Measurements from ENCODE around the gene KCNJ11. TPM values are rescaled to one million over a fixed set of nuclear protein-coding genes. Genes with fewer than 3 reads are reported as not detected.

Gene KCNJ11
- total and polyA plus RNA-seq, 2 donors, result 0.32 to 0.42 TPM

DNA sequence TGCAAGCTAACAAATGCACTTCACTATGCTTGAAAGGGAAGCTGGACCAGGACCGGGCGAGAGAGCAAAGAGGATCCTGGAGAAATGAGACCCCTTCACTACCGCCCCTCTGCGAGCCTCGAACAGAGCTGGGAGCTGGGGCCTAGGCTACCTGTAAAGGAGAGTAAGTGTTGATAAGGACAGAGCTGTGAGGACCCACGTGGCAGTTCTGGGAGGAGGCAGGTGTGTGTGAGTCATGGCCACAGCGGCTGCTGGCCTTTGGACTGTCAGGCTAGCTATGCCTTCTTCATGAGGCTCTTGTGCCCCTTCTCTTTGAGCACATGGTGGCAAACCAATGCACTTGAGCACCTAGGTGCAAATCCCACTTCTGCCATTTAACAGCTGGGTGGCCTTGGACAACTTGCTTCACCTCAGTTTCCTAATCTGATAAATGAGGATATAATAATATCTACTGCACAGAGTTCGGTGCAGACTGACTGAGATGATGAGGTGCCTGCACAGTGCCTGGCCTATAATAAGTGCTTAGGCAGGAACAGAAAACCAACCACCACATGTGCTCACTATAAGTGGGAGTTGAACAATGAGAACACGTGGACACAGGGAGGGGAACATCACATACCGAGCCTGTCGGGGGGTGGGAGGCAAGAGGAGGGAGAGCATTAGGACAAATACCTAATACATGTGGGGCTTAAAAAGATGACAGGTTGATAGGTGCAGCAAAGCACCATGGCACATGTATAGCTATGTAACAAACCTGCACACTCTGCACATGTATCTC, 35.3 kb upstream of the KCNJ11 start:
- WGBS, result 89% methylated on average over 11 of the region's 11 CpGs
- DNase-seq (ENCODE audit: low read depth in 6 of 9, low spot score in 9 of 9), result no peak
- Histone ChIP-seq H3K4me3 (ENCODE audit: low read length in 2 of 2) (no peak overlapping the region), H3K27ac (ENCODE audit: low read depth in 1 of 2, low read length in 1 of 2) (no peak overlapping the region), H3K9me3 (ENCODE audit: control insufficient read depth in 2 of 2, insufficient read depth in 1 of 2, low read length in 1 of 2) (no peaks in the 10 kb centered on the region), H3K36me3 (ENCODE audit: control insufficient read depth in 2 of 2, insufficient read depth in 2 of 2, low read length in 1 of 2) (no peaks in the 10 kb centered on the region), H3K4me1 (ENCODE audit: control insufficient read depth in 2 of 2, insufficient read depth in 2 of 2, low read length in 2 of 2) (peaks cover 2 to 35% of the 10 kb centered on the region in 2 donors), H3K27me3 (ENCODE audit: control insufficient read depth in 2 of 2, insufficient read depth in 1 of 2, low read length in 1 of 2) (peaks cover 0 to 4% of the 10 kb centered on the region in 2 donors)

GRCh38 chr11:17421781-17422180, 33.3 kb upstream of the KCNJ11 start:
- Histone ChIP-seq H3K4me3 (ENCODE audit: low read length in 2 of 2) (no peak overlapping the region), H3K4me1 (ENCODE audit: control insufficient read depth in 2 of 2, insufficient read depth in 2 of 2, low read length in 2 of 2) (peaks cover 2 to 24% of the 10 kb centered on the region in 2 donors), H3K27ac (ENCODE audit: low read depth in 1 of 2, low read length in 1 of 2) (no peak overlapping the region), H3K9me3 (ENCODE audit: control insufficient read depth in 2 of 2, insufficient read depth in 1 of 2, low read length in 1 of 2) (no peaks in the 10 kb centered on the region), H3K27me3 (ENCODE audit: control insufficient read depth in 2 of 2, insufficient read depth in 1 of 2, low read length in 1 of 2) (peaks cover 0 to 4% of the 10 kb centered on the region in 2 donors), H3K36me3 (ENCODE audit: control insufficient read depth in 2 of 2, insufficient read depth in 2 of 2, low read length in 1 of 2) (no peaks in the 10 kb centered on the region)
- DNase-seq (ENCODE audit: low read depth in 6 of 9, low spot score in 9 of 9), result no peak
- WGBS, result 90% methylated on average over 4 of the region's 4 CpGs

DNA sequence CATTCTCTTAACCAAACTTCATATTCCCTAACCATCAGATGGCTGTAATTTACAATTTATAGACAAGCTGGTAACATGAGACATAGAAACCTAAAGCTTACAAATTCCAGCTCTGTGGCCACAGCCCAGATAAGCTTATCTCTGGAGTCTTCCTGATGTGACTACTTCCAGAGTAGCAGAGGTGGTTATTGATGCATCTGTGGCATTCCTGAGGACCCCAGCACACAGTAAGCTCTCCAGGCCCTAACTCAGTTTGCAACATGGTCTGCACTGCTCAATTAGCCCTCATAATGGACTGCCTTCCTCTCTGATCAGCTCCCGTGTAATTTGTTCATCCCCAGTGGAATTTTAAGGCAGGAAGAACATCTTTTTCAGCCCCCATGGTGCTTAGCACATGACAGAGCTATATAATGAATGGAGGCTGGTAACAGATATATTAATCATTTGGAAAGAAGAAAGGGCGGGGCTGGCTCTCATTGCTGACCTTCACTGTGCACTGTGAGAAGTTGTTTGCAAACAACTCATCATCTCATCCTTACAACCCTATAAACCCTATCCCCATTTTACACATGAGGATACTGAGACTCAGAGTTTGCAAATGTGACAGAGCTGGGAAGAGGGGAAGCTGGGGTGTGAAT, 30.1 kb upstream of the KCNJ11 start:
- DNase-seq (ENCODE audit: low read depth in 6 of 9, low spot score in 9 of 9), result no peak
- no peaks in the 10 kb centered on the region for H3K9me3 ChIP-seq (ENCODE audit: control insufficient read depth in 2 of 2, insufficient read depth in 1 of 2, low read length in 1 of 2)
- peaks cover 9 to 34% of the 10 kb centered on the region in 2 donors for H3K4me1 ChIP-seq (ENCODE audit: control insufficient read depth in 2 of 2, insufficient read depth in 2 of 2, low read length in 2 of 2)
- no peak overlapping the region for H3K4me3 ChIP-seq (ENCODE audit: low read length in 2 of 2)
- no peaks in the 10 kb centered on the region for H3K36me3 ChIP-seq (ENCODE audit: control insufficient read depth in 2 of 2, insufficient read depth in 2 of 2, low read length in 1 of 2)
- WGBS, result 81% methylated on average over 2 of the region's 2 CpGs
- H3K27me3 ChIP-seq (ENCODE audit: control insufficient read depth in 2 of 2, insufficient read depth in 1 of 2, low read length in 1 of 2), result peaks cover 0 to 11% of the 10 kb centered on the region in 2 donors
- no peak overlapping the region for H3K27ac ChIP-seq (ENCODE audit: low read depth in 1 of 2, low read length in 1 of 2)

- Histone ChIP-seq H3K4me3 (ENCODE audit: low read length in 2 of 2) (no peak overlapping the region), H3K27me3 (ENCODE audit: control insufficient read depth in 2 of 2, insufficient read depth in 1 of 2, low read length in 1 of 2) (peaks cover 0 to 11% of the 10 kb centered on the region in 2 donors)
- 72% methylated on average over 2 of the region's 2 CpGs for WGBS
These were observed 28.0 kb upstream of the KCNJ11 start for GRCh38 chr11:17416492-17416891.

DNA sequence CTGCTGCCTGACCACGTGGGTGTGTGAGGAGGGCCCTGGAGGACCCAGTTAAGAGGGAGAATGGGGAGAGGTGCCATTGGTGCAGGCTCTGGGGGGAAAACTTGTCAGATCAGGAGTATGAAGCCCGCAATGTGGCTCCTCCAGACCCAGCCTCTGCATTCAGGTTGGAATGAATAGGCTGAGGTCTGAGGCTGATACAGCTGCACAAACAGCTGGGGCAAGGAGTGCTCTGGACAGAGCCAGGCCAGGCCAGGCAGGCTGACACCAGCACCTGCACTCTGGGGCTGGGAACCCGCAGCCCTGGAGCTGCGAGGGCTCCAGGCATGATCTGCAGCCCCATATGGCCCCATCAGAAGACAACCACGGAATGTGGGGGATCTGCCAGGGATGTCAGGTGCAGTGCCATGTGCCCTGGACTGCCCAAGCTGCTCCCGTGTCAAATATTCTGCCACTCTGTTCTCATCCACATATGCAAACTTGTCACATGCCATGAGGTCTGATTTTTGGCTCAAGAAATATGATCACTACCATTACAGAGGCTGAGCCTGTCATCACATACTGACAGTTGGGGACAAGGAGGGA, 27.2 kb upstream of the KCNJ11 start:
- no peak for DNase-seq (ENCODE audit: low read depth in 6 of 9, low spot score in 9 of 9)
- no peak overlapping the region for H3K27ac ChIP-seq (ENCODE audit: low read depth in 1 of 2, low read length in 1 of 2)
- H3K4me1 ChIP-seq (ENCODE audit: control insufficient read depth in 2 of 2, insufficient read depth in 2 of 2, low read length in 2 of 2), result peaks cover 9 to 25% of the 10 kb centered on the region in 2 donors
- H3K36me3 ChIP-seq (ENCODE audit: control insufficient read depth in 2 of 2, insufficient read depth in 2 of 2, low read length in 1 of 2), result no peaks in the 10 kb centered on the region
- no peaks in the 10 kb centered on the region for H3K9me3 ChIP-seq (ENCODE audit: control insufficient read depth in 2 of 2, insufficient read depth in 1 of 2, low read length in 1 of 2)
- no peak overlapping the region for H3K4me3 ChIP-seq (ENCODE audit: low read length in 2 of 2)
- peaks cover 0 to 11% of the 10 kb centered on the region in 2 donors for H3K27me3 ChIP-seq (ENCODE audit: control insufficient read depth in 2 of 2, insufficient read depth in 1 of 2, low read length in 1 of 2)
- 56% methylated on average over 6 of the region's 6 CpGs for WGBS

More at GRCh38 chr11:17416492-17416891, 28.0 kb upstream of the KCNJ11 start:
- Histone ChIP-seq H3K36me3 (ENCODE audit: control insufficient read depth in 2 of 2, insufficient read depth in 2 of 2, low read length in 1 of 2) (no peaks in the 10 kb centered on the region), H3K9me3 (ENCODE audit: control insufficient read depth in 2 of 2, insufficient read depth in 1 of 2, low read length in 1 of 2) (no peaks in the 10 kb centered on the region), H3K4me1 (ENCODE audit: control insufficient read depth in 2 of 2, insufficient read depth in 2 of 2, low read length in 2 of 2) (peaks cover 9 to 25% of the 10 kb centered on the region in 2 donors), H3K27ac (ENCODE audit: low read depth in 1 of 2, low read length in 1 of 2) (no peak overlapping the region)
- no peak for DNase-seq (ENCODE audit: low read depth in 6 of 9, low spot score in 9 of 9)

DNA sequence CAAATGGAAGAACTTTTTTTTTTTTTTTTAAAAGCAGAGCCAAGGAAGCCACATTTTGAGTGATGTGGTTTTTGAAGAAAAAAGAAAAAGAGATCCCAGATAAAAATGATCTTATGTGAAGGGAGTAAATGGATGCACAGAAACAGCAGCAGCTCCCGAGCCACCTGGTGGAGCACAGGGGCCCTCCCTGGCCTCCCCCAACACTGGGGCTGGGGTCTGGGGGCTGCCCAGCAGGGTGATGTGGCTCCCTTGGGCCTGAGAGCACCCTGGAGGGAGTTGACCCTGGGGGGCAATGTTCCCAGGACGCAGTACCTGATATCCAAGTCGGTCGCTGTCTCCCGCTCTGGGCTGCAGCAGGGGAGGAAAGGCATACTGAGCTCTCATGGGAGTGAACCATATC, 26.5 kb upstream of the KCNJ11 start:
- H3K27me3 ChIP-seq (ENCODE audit: control insufficient read depth in 2 of 2, insufficient read depth in 1 of 2, low read length in 1 of 2), result peaks cover 0 to 8% of the 10 kb centered on the region in 2 donors
- H3K27ac ChIP-seq (ENCODE audit: low read depth in 1 of 2, low read length in 1 of 2), result no peak overlapping the region

GRCh38 chr11:17414317-17414737, 25.9 kb upstream of the KCNJ11 start:
- no peaks in the 10 kb centered on the region for H3K9me3 ChIP-seq (ENCODE audit: control insufficient read depth in 2 of 2, insufficient read depth in 1 of 2, low read length in 1 of 2)
- H3K27me3 ChIP-seq (ENCODE audit: control insufficient read depth in 2 of 2, insufficient read depth in 1 of 2, low read length in 1 of 2), result peaks cover 0 to 8% of the 10 kb centered on the region in 2 donors
- 17% methylated on average over 8 of the region's 8 CpGs for WGBS
- no peaks in the 10 kb centered on the region for H3K36me3 ChIP-seq (ENCODE audit: control insufficient read depth in 2 of 2, insufficient read depth in 2 of 2, low read length in 1 of 2)
- no peak overlapping the region for H3K4me3 ChIP-seq (ENCODE audit: low read length in 2 of 2)
- DNase-seq (ENCODE audit: low read depth in 6 of 9, low spot score in 9 of 9), result peak in 1 of 9 donors; percentile 31
- no peak overlapping the region for H3K27ac ChIP-seq (ENCODE audit: low read depth in 1 of 2, low read length in 1 of 2)
- peaks cover 9 to 25% of the 10 kb centered on the region in 2 donors for H3K4me1 ChIP-seq (ENCODE audit: control insufficient read depth in 2 of 2, insufficient read depth in 2 of 2, low read length in 2 of 2)

More for the DNA sequence above, 26.5 kb upstream of the KCNJ11 start:
- WGBS, result 77% methylated on average over 5 of the region's 5 CpGs
- no peaks in the 10 kb centered on the region for H3K9me3 ChIP-seq (ENCODE audit: control insufficient read depth in 2 of 2, insufficient read depth in 1 of 2, low read length in 1 of 2)
- peak in 1 of 9 donors; percentile 13 for DNase-seq (ENCODE audit: low read depth in 6 of 9, low spot score in 9 of 9)
- H3K36me3 ChIP-seq (ENCODE audit: control insufficient read depth in 2 of 2, insufficient read depth in 2 of 2, low read length in 1 of 2), result no peaks in the 10 kb centered on the region
- H3K4me1 ChIP-seq (ENCODE audit: control insufficient read depth in 2 of 2, insufficient read depth in 2 of 2, low read length in 2 of 2), result peaks cover 9 to 25% of the 10 kb centered on the region in 2 donors
- H3K4me3 ChIP-seq (ENCODE audit: low read length in 2 of 2), result no peak overlapping the region

DNA sequence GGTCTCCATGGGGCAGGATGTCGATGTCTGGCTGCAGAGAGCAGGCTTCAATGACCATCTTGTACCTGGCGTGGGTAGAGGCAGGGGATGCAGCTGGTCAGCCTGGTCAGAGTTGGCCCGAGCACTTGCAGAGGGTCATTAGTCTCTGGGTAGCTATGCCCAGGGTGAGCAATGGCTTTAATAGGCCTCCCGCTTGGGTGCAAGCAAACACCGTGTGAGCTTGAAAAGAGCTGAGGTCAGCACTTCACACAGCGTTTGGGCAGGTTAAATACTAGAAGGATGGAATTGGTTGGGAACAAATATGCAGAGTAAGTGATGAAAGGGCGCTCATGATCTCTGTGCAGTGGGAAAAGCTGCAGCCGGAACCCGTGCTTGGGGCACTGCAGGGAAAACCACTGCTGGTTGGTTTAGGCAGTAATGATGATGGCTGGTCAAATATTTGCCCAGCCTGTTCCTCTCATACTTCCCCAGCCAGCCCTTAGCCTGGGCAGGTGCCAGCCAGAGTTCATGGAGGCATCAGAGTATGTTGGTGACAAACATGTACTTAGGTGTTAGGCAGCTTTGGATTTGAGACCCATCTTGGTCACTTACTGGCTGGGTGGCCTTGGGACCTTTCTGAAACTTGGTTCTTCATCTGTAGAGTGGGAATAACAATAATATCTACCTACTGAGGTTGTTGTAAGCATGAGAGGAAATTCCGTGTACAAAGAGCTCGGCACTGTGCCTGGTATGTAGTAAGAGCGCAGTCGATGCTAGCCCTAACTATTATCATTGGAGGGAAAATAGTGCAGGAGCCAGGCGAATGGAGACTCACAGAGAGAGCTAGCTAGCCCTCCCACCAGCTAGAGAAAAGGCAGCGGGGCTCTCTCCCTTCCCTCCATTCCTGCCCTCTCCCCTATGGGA, 25.2 kb upstream of the KCNJ11 start:
- Histone ChIP-seq H3K36me3 (ENCODE audit: control insufficient read depth in 2 of 2, insufficient read depth in 2 of 2, low read length in 1 of 2) (no peaks in the 10 kb centered on the region), H3K27ac (ENCODE audit: low read depth in 1 of 2, low read length in 1 of 2) (no peak overlapping the region), H3K27me3 (ENCODE audit: control insufficient read depth in 2 of 2, insufficient read depth in 1 of 2, low read length in 1 of 2) (peaks cover 0 to 6% of the 10 kb centered on the region in 2 donors), H3K9me3 (ENCODE audit: control insufficient read depth in 2 of 2, insufficient read depth in 1 of 2, low read length in 1 of 2) (no peaks in the 10 kb centered on the region), H3K4me3 (ENCODE audit: low read length in 2 of 2) (no peak overlapping the region), H3K4me1 (ENCODE audit: control insufficient read depth in 2 of 2, insufficient read depth in 2 of 2, low read length in 2 of 2) (peaks cover 9 to 25% of the 10 kb centered on the region in 2 donors)
- WGBS, result 89% methylated on average over 15 of the region's 15 CpGs
- DNase-seq (ENCODE audit: low read depth in 6 of 9, low spot score in 9 of 9), result no peak

All from thymus (tissue), 11 donors.